Stimulated activated naive CD8-positive, alpha-beta T cell treated with anti-CD3 and anti-CD28 coated beads, Interleukin-15, Interleukin-2, amounts not matched to agents 100 U/mL and 50 U/mL, for 24 hours (primary cell): ENCODE data around the gene NAGLU.

Source experiments
- ATAC-seq: fragments of 150-1000 bp; cut with Tn5 transposase; one replicate; pipeline ENCODE4 v1.10.0; 2021
- DNase-seq: peaks from one replicate; pipeline ENCODE4 v3.0.0; 2021

The NAGLU gene

DNA sequence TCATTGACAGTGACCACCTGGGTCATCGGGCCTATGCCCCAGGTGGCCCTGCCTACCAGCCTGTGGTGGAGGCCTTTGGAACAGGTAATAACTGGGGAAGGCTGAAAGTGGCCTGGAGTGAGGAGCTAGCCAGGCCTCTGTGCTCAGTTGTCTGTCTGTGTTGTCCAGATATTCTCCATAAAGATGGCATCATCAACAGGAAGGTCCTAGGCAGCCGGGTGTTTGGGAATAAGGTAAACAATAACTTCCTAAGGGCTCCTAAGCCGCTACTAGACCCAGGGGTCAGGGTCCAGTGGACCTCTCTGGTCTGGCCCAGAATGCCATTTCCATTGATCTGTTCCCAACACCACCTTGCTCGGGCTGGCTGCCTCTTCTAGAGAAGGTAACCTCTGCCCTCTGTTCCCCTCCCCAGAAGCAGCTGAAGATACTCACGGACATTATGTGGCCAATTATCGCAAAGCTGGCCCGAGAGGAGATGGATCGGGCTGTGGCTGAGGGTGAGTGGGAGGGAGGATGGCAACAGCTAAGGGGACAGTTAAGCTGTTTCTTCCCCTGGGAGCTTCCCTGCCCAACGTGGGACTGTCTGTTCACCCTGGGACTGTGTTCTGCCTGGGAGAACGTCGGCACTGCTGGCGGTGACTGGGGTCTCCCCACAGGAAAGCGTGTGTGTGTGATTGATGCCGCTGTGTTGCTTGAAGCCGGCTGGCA is 28.9 kb downstream of the NAGLU start:
- no peak for DNase-seq
- ATAC-seq: no peak

DNA sequence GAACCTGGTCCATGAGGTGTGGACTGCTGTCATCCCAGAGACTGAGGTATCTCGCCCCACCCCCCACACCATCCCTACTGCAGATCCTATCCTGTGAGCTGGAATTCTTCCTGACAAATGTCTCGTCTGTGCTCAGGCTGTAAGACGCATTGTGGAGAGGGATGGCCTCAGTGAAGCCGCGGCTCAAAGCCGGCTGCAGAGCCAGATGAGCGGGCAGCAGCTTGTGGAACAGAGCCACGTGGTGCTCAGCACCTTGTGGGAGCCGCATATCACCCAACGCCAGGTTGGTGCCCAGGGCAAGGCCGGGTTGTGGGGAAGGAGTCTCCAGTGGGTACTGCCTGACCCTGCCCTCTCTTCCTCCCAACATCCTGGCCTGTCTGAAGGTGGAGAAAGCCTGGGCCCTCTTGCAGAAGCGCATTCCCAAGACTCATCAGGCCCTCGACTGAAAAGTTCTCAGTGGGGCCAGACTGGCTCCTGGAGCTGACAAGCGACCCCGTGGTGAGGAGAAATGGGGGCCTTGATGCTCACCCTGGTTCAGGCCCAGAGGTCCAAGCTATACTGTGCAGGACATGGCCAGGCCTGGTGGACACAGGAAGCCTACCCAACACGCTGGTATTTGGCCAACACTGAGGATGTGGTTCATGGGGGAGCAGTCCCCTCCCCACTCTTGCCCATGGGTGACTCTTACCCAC is 29.6 kb downstream of the NAGLU start:
- no peak for ATAC-seq
- DNase-seq: no peak

DNA sequence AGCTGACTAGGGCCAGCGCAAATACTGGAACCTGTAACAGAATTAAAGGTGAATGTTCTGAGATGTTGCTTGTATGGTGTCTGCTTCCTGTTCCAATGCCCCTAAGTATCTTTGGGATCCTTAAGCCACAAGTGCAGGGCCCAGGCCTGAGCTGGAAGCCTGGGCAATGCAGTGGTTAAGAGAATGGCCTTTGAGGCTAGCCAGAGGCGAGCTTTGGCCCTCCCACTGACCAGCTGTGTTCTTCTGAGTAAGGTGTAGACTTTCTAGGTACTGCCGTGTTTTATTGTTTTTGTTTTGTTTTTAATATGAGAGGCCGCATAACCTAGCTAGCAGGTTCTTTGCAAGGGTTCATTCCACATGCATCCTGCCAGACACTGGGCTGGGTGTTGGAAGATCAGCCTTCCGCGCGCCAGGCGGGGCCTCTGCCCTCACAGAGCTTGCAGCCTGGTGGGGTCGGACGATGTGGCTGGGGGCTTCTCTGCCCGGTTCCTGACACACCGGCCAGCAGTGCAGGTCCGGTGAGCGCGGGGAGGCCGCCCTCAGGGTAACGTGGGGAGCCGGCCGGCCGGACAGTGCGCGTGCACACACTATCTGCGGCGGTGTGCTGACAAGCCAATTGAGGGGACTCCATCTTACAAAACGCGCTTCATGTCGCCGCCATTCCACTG is 30.3 kb downstream of the NAGLU start:
- no peak for ATAC-seq
- DNase-seq: no peak

DNA sequence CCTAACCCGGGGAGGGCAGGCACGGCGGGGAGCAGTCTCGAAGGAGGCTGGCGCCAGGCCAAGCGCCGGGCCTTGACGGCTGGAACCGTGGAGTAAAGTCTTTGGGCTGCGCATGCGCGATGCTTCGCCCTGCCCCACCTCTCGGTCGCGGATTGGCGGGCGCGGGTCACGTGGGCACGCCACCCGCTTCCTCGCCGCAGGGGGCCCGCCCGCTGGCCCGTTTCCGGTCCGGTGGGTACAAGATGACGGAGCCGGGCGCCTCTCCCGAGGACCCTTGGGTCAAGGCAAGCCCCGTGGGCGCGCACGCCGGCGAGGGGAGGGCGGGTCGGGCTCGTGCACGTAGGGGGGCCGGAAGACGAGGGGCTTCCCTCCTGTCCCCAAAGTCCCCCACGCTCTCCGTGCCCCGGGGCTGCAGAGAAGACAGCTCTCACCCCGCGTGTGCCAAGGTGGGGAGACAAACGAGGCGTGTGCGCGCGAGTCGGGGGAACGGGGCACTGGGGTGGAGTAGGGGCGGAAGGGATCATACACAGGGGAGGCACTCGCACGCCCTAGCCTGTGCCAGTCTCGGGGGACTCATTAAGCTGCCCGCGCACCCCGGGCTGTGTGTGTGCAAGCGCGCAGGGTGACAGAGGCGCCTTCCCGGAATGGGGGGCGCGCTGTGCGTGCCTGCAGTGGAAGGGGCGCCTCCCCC is 31.0 kb downstream of the NAGLU start, which contains the start of gene MLX:
Gene MLX, plus strand, starts transcription at position 218 of the 691 bp plus-strand sequence. Its CDS starts 25 bp downstream, at position 243.
- ATAC-seq (peak; percentile 75), DNase-seq (peak; percentile 95)

DNA sequence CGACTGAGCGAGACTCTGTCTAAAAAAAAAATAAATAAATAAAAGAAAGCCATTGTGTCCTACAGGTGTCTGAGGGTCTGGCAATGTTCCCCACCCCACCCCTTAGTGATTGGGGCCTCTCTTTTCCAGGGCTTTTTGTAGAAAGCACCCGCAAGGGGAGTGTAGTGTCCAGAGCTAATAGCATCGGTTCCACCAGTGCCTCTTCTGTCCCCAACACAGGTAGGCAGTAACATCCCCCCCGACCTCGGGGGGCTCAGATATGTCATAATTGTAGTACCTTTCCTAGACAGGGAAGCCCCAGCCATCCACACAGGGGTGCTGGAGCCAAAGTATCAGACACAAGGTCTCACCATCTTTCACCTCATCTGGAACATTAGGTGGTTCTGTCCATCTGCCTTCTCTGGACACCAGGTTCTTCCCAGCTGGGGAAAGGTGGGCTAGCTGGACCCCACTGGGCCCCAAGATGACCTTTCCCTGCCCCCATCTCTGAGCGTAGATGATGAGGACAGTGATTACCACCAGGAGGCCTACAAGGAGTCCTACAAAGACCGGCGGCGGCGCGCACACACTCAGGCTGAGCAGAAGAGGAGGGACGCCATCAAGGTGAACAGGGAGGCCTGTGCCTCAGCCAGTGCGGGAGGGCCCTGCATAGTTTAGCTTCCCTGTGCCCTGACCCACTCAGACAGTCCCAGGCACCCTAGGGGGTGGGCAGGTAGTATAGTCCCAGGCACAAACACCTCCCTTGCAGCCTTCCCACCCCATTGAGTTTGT is 32.5 kb downstream of the NAGLU start:
- ATAC-seq: no peak
- DNase-seq: no peak

DNA sequence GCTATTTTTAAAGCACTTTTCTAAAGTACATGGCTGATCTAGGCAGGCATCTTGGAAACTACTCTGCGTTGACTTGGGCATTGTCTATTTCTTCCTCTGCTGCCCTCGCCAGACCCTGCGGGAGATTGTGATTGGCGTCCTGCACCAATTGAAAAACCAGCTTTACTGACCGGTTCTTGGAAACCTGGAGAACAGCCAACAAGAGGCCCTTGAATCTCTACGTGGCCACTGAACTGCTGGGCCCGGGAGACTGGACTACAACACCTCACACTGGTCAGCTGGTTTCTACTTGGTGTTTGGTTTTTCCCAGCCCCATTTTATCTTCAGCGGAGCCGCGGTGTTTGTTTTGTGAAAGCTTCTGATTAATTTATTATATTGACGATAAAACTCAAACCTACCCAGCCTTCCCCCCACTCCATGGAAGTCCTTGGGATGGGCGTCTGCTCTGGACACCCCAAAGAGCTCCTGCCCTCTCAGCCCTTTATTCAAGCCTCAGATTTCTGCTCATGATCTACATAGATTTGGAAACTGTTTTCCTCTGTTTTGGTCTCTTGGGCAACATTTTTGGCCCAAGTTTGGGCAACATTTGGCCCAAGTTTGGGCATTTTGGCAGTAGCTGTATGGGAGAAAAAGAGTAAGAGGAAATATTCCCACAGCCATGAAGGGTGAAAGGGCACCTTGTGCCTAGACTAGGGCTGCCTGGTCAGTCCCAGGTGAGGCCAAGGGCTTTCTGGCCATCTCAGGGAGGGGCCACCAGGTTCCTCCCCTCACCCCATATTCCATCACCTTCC is 35.6 kb downstream of the NAGLU start:
- no peak for ATAC-seq
- DNase-seq: no peak

DNA sequence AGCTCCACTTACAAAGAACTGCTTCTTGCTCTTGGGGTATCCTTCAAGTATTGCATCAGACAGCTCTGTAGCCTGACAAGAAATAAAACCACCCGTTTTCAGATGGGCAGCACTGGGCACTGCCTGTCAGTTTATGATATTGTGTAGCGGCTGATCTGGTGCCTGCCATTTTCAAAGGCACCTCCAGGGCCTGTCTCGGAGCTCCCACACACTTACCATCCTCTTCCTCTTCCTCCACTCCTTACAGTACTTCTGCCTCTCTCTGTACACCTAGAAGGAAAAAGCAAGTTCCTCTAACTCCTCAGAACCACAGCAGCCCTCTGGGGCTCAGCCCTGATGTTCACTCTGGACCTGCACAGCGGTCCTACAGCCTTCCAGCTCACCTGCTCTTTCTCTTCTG is 37.1 kb downstream of the NAGLU start:
- DNase-seq: no peak
- no peak for ATAC-seq

DNA sequence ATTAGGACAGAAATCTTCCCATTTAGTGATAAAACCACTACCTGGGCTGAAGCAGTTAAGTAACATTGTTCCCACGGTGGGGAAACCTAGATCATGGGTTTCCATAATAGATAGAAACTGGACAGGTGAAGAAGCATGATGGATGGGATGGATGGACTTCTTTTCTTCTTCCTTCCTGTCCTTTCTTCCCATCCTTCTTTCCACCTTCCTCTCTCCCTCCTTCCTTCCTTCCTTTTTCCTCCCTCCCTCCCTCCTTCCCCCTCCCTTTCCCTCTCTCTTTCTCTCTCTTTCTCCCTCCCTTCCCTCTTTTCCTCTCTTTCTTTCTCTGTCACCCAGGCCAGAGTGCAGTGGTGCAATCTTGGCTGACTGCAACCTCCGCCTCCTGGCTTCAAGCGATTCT is 38.4 kb downstream of the NAGLU start:
- DNase-seq (no peak), ATAC-seq (no peak)

DNA sequence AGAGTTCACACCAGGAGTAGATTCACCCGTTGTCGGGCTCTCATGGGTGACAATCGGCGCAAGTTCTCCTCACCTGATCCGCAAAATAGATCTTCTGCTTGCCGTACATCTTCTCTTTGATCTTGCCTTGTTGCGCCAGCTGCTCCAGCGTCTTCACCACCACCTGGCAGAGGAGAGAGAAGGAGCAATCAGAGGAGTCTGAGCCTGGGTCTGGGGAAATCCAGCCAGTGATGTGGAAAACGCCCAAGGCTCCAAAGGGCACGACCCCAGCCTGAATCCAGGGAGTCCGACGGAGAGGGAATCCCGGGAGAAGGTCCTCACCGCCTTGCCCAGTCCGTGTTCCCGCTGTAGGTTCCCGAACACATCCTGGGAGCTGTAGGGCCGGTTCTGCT is 41.1 kb downstream of the NAGLU start:
- ATAC-seq: peak; percentile 4
- DNase-seq: no peak

DNA sequence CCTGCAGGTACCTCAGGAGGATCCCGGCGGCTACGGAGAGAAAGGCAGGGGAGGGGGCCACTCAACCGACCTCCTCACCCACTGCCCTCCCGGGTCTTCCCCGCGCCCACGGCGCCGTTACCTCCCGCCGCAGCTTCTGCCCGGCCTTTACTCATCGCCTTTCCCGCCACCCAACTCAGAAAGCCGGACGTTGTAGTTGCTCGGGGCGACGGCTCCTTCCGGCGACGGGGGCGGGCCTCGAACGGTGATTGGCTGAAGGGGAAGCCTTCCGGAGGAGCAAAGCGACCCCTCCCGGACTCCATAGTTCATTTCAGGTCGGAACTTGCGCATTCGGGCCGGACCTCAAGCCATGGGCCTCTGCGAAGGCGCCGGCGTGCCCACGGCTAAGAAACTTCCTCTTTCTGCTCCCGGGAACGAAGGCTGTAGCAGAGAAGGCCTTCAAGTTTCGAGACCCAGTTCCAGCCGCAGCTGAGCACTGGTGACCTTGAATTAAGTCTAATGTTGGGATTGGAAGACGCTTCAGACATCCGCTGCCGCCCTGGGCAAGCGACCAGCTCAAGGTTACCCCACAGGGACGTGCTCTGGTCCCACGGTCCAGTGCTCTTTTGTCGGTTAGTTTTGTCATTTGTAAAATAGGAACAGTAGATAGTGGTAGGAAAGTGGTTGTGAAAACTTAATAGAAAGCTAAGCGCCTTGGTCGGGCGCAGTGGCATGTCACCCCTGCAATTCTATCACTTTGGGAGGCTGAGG is 41.7 kb downstream of the NAGLU start, which contains the start of gene PSMC3IP:
Gene PSMC3IP, minus strand, starts transcription at position 198 of the 750 bp plus-strand sequence. Its CDS starts 43 bp downstream, at position 155.
- DNase-seq (peak; percentile 96), ATAC-seq (peak; percentile 92)

DNA sequence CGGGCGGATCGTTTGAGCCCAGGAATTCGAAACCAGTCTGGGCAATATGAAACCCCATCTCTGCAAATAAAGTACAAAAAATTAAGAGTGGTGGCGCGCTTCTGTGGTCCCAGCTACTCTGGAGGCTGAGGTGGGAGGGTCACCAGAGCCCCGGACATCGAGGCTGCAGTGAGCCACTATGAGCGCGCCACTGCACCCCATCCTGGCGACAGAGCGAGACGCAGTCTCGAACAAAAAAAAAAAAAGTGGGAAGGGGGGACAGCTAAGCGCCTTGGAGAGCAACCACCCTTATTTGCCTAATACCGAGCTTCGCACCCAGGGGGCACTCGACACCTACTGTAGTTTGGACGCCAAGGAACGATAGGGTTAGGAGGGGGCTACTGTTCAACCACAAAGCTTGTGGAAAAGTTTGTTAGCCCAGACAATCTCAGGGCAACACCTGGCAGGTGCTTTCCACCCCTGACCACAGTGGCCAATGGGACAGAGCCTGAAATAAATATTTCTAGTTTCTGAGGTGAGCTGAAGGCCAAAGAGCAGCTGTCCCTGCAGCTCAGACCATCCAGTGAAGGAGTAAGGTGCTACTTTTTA is 42.3 kb downstream of the NAGLU start:
- DNase-seq: peak; percentile 84
- peak; percentile 58 for ATAC-seq

DNA sequence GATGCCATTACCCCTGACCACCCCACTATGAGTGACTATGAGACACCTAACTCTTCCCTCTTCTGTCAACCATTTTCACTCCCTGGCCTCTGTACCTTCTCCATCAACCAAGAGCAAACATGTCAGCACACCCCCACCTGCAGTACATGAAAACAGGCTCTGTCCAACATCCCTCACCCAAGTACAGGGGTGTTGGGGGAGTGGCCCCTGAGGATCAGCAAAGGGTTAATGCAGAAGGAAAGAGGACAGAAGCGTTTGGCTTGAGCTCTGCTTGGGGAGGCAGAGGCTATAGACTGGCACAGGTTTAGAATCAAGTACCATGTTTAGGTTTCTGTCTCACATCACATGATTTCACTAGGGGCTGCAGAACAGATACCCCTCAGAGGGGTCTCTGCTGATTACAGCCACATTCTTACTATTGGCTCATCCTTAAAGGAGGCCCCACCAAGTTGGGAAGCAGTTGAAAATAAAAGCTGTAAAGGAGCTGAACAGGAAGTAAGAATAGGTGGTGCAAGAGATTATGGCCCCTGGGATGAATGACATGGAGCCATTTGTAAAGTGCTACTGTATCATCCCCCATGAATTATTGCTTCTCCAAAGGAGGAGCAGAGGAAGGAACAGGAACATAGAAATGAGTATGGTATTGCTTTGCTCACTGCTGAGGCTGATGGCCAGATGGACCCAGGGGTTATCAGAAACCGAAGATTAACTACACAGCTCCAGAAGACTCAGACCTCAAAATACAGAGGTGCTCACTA is 43.9 kb downstream of the NAGLU start:
- no peak for ATAC-seq
- DNase-seq: no peak

DNA sequence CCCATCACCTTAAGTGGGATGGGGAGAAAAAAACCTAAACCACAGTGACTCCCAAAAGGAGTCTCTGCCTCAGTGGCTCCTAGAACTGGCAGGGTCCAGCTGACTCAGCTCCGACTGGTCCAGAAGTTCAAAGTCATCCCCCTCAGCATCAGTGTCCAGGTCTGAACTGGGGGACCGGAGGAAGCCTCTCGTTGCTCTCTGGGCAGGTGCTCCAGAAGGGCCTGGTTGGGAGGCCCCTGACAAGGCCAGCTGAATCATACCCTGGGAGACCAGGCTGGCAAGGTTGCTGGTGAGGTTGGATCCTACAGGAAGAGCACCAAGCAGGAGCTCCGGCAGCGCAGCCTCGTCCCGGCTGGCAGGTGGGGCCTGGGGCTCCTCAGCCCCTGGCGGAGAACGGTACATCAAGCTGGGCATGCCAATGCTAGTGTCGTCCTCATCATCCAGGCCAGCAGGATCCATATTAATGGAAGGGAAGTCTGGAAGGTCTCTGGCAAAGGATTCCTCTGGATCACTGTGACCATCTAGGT is 45.8 kb downstream of the NAGLU start:
- no peak for DNase-seq
- no peak for ATAC-seq

DNA sequence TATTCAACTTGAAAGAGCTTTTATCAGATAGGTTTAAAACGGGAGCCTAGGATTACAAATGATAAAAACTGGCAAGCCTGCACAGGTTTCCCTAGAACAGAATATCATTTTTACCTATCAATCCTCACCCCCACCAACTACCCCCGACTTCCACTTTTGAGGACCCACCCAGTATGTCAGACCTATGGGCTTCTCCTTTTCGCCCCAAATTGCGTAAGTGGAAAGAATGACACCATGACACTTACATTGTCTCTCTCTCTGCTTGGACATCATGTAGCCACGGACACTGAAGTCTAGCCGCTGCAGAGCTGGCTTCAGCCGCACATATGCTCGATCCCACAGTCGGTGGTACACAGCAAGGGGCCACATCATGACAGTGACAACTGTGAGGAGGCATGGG is 48.8 kb downstream of the NAGLU start:
- DNase-seq: no peak
- no peak for ATAC-seq

DNA sequence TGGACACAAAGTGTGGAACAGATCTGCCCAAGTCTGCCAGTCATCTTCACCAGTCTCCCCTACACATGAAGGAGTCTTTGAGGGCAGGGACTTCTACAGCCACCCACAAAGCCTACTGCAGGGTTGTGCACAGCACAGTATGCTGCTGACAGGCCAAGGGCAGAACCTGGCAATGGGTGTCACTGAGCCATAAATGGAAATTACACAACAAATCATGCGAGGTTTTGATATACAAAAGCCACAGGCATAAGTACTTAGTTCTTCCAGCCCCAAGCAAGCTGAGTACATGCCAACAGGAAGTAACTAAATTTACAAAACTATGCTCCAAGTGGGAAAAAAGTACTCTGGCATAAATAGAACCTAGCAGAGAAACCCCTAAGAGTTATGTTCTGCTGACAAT is 49.3 kb downstream of the NAGLU start:
- no peak for DNase-seq
- no peak for ATAC-seq

DNA sequence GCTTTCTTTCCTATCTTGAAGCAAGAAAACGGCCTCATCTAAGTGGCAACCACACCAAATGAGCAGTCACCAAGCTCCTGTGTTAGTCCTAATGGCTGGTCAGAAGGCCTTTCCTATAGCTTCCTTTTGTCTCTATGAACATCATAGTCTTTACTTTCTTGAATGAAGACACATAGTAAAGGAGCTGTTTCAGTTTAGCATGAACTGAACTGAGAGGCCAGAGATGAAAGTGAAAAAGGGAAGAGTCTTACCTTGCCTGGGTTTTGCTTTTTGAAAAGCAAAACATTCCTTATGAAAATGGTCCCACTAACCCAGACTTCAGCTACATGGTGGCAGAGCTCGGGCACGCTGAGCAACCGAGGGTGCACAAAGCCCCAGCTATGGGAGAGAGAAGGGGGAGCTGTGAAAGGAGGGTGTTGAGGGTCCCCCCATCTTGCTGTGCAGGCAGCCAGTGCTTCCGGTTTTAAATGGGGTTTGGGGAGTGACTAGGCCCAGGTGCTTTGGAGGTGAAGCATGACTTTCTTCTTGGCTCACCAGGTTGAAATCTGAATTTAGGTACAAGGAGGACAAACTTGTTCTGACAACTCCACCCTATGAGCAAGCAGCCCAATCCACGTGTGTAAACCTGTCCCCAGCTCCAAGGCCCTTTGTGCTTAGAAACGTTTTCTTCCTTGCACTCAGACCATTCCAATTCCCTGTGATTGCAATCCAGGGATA is 50.6 kb downstream of the NAGLU start:
- DNase-seq (no peak), ATAC-seq (no peak)

DNA sequence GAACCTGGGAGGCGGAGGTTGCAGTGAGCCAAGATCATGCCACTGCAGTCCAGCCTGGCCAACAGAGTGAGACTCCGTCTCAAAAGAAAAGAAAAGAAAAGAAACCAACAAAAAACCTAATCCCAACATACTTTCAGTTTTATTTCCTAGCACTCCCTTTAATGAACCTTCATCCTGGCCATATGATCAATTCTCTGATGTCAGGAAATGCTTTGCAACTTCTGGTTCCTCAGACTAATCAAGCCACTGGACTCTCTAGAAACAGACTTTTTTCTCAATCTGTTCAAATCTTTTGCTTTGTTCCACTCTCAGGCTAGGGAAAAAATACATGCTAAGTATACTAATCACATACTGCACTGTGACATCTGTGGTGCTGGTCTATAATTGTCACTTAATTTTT is 54.8 kb downstream of the NAGLU start:
- no peak for ATAC-seq
- DNase-seq: no peak

DNA sequence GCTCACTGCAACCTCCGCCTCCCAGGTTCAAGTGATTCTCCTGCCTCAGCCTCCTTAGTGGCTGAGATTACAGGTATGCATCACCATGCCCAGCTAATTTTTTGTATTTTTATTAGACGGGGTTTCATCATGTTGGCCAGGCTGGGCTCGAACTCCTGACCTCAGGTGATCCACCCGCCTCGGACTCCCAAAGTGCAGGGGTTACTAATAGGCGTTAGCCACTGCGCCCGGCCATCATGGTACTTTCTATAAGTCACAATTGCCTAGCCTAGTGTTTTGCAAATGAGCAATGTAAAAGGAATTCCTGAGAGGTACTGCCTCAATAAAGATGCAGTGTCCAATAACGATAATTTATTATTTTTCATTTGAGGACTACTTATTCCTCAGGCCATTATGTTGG is 55.4 kb downstream of the NAGLU start:
- ATAC-seq (no peak), DNase-seq (no peak)
